SU-DHL-6 (cell line): Measurements from ENCODE around the gene ITPR3.

Source experiments
- H2AFZ ChIP-seq: fragments of 200-600 bp; sonication (generic); 2 replicates; pipeline ENCODE4 v1.6.1; 2014; ENCODE audit warnings: low read depth, mild to moderate bottlenecking, moderate library complexity, mixed read lengths, antibody characterized with exemption, low read length; ENCODE audit not compliant: severe bottlenecking
- H3F3A ChIP-seq: fragments of 200-600 bp; shearing (Covaris generic); 2 replicates; pipeline ENCODE4 v1.6.0; 2016; ENCODE audit warnings: antibody characterized with exemption, mild to moderate bottlenecking; ENCODE audit not compliant: insufficient read depth
- H3K27ac ChIP-seq: fragments of 200-600 bp; sonication (generic); 2 replicates; pipeline ENCODE4 v1.5.1; 2016; ENCODE audit warnings: low read depth, mild to moderate bottlenecking, low read length, moderate library complexity, mixed read lengths
- H3K27me3 ChIP-seq: fragments of 200-600 bp; sonication (generic), shearing (Covaris generic); 2 replicates; pipeline ENCODE4 v1.6.0; 2014; ENCODE audit warnings: mild to moderate bottlenecking, low read length
- H3K36me3 ChIP-seq: fragments of 200-600 bp; sonication (generic); 2 replicates; pipeline ENCODE4 v1.6.1; 2014; ENCODE audit warnings: mild to moderate bottlenecking, low read length, mixed read lengths
- H3K4me2 ChIP-seq: fragments of 300-600, 200-600 bp; shearing (Covaris generic), sonication (generic); 2 replicates; pipeline ENCODE4 v1.6.0; 2014; ENCODE audit warnings: low read length, low read depth, mild to moderate bottlenecking; ENCODE audit not compliant: poor library complexity, severe bottlenecking
- H3K4me3 ChIP-seq: fragments of 200-600 bp; sonication (generic); 2 replicates; pipeline ENCODE4 v1.5.1; 2014; ENCODE audit warnings: antibody characterized with exemption, low read length, mild to moderate bottlenecking, mixed read lengths; ENCODE audit not compliant: insufficient read depth, poor library complexity, severe bottlenecking
- H3K79me2 ChIP-seq: fragments of 200-600 bp; sonication (generic); 2 replicates; pipeline ENCODE4 v1.6.1; 2014; ENCODE audit warnings: mild to moderate bottlenecking, low read length, moderate library complexity; ENCODE audit not compliant: insufficient read depth
- H3K9ac ChIP-seq: fragments of 200-600 bp; sonication (generic); 2 replicates; pipeline ENCODE4 v1.7.0; 2014; ENCODE audit warnings: mild to moderate bottlenecking, low read length
- H3K9me2 ChIP-seq: fragments of 200-600 bp; sonication (generic); replicated peaks from 2 replicates; pipeline ENCODE4 v1.6.1; 2014; ENCODE audit warnings: low read length; ENCODE audit not compliant: insufficient read depth
- H3K9me3 ChIP-seq: fragments of 200-600 bp; sonication (generic); 2 replicates; pipeline ENCODE4 v1.6.1; 2014; ENCODE audit warnings: low read length, mixed read lengths; ENCODE audit not compliant: insufficient read depth
- H4K20me1 ChIP-seq: fragments of 200-600 bp; sonication (generic); 2 replicates; pipeline ENCODE4 v1.6.1; 2014; ENCODE audit warnings: low read depth, mild to moderate bottlenecking, antibody characterized with exemption, low read length, moderate library complexity, mixed read lengths
- CTCF ChIP-seq: fragments of 200-600 bp; sonication (generic); IDR thresholded peaks from one replicate; pipeline ENCODE4 v1.5.1; 2017; ENCODE audit warnings: antibody characterized with exemption, mild to moderate bottlenecking, low read length, moderate library complexity; ENCODE audit not compliant: insufficient read depth, poor library complexity, severe bottlenecking
- EZH2phosphoT487 ChIP-seq: fragments of 200-600 bp; sonication (generic), shearing (Covaris generic); conservative IDR thresholded peaks from 2 replicates; pipeline ENCODE4 v1.6.1; 2018; ENCODE audit warnings: mild to moderate bottlenecking, antibody characterized with exemption, low read length, moderate library complexity, mixed read lengths

ITPR3 gene

GRCh38 chr6:33692760-33693158 is 71.6 kb downstream of the ITPR3 start:
- no peaks in the 10 kb centered on the region for H3K9me2 ChIP-seq
- no peaks in the 10 kb centered on the region for H3K9me3 ChIP-seq
- no peaks in the 10 kb centered on the region for H3F3A ChIP-seq
- H3K4me3 ChIP-seq = no peak overlapping the region
- no peak overlapping the region for H3K9ac ChIP-seq
- H3K27me3 ChIP-seq = no peaks in the 10 kb centered on the region
- no peaks in the 10 kb centered on the region for H3K79me2 ChIP-seq
- H2AFZ ChIP-seq = no peak overlapping the region
- no peaks in the 10 kb centered on the region for H3K36me3 ChIP-seq
- TF ChIP-seq EZH2phosphoT487 (no peak), CTCF (no peak)
- H3K4me2 ChIP-seq = no peak overlapping the region
- H4K20me1 ChIP-seq = no peaks in the 10 kb centered on the region
- H3K27ac ChIP-seq = no peak overlapping the region

GRCh38 chr6:33693186-33694105 is 72.3 kb downstream of the ITPR3 start:
- Histone ChIP-seq H2AFZ (no peak overlapping the region), H3K27ac (no peak overlapping the region), H4K20me1 (no peaks in the 10 kb centered on the region), H3K9ac (no peak overlapping the region), H3K4me2 (no peak overlapping the region), H3K9me2 (no peaks in the 10 kb centered on the region), H3K9me3 (no peaks in the 10 kb centered on the region), H3F3A (0 out of 2 replicates have a peak, but pooled peaks cover 2% of the 10 kb centered on the region), H3K36me3 (no peaks in the 10 kb centered on the region), H3K79me2 (no peaks in the 10 kb centered on the region), H3K4me3 (no peak overlapping the region), H3K27me3 (no peaks in the 10 kb centered on the region)
- TF ChIP-seq EZH2phosphoT487 (no peak), CTCF (no peak)

- H2AFZ ChIP-seq = no peak overlapping the region
- H3K9me3 ChIP-seq = no peaks in the 10 kb centered on the region
- H3K27me3 ChIP-seq = no peaks in the 10 kb centered on the region
- H3K79me2 ChIP-seq = no peaks in the 10 kb centered on the region
- H3K27ac ChIP-seq = no peak overlapping the region
- no peak overlapping the region for H3K4me2 ChIP-seq
- H3K9me2 ChIP-seq = no peaks in the 10 kb centered on the region
- H3K36me3 ChIP-seq = no peaks in the 10 kb centered on the region
- no peaks in the 10 kb centered on the region for H4K20me1 ChIP-seq
- H3F3A ChIP-seq = peaks cover 10% of the 10 kb centered on the region
- H3K4me3 ChIP-seq = no peak overlapping the region
- TF ChIP-seq EZH2phosphoT487 (no peak), CTCF (no peak)
- H3K9ac ChIP-seq = no peak overlapping the region
These were observed 73.3 kb downstream of the ITPR3 start for GRCh38 chr6:33694401-33694931.
